ENCODE results near the gene PDSS2. TPM values are rescaled to one million over a fixed set of nuclear protein-coding genes. Genes with fewer than 3 reads are reported as not detected.

PDSS2 gene
- total RNA-seq, 1 experiment from 2014 or later, result 12.1 TPM

GRCh38 chr6:107354451-107354850 is 104.9 kb downstream of the PDSS2 start:
- Histone ChIP-seq H2BK15ac (ENCODE audit: low read depth, low read length) (no peak overlapping the region), H4K20me1 (ENCODE audit: control insufficient read depth, insufficient read depth, insufficient read length) (no peaks in the 10 kb centered on the region), H3K9ac (ENCODE audit: extremely low read depth, insufficient read length, low read length) (no peak overlapping the region), H2BK12ac (ENCODE audit: insufficient read length, low read depth, low read length) (no peak overlapping the region), H2AFZ (ENCODE audit: low read length) (no peak overlapping the region), H3K23ac (ENCODE audit: insufficient read length, low read depth, low read length) (no peak overlapping the region), H3K79me1 (ENCODE audit: insufficient read depth, low read depth, low read length, poor library complexity, severe bottlenecking) (no peaks in the 10 kb centered on the region), H2BK5ac (ENCODE audit: insufficient read length, low read length) (no peak overlapping the region), H3K23me2 (ENCODE audit: insufficient read length, low read depth, low read length, poor library complexity, severe bottlenecking) (no peaks in the 10 kb centered on the region), H3K4ac (ENCODE audit: low read depth, low read length) (no peak overlapping the region), H3K9me3 (ENCODE audit: control insufficient read depth, low read depth, low read length) (no peaks in the 10 kb centered on the region), H3K4me1 (ENCODE audit: insufficient read depth, low read length) (no peaks in the 10 kb centered on the region), H3K18ac (ENCODE audit: insufficient read length, low read depth, low read length) (no peak overlapping the region), H3K56ac (ENCODE audit: insufficient read length, low read depth, low read length) (no peak overlapping the region), H3K27me3 (ENCODE audit: insufficient read depth, low read length) (no peaks in the 10 kb centered on the region), H2BK20ac (ENCODE audit: low read depth, low read length, poor library complexity, severe bottlenecking) (no peak overlapping the region), H3T11ph (ENCODE audit: low read length) (no peak overlapping the region), H2AK5ac (ENCODE audit: insufficient read length, low read length) (no peak overlapping the region), H3K27ac (ENCODE audit: insufficient read length, low read depth, low read length) (no peak overlapping the region), H4K91ac (ENCODE audit: insufficient read length, low read depth, low read length) (no peak overlapping the region), H3K4me2 (ENCODE audit: insufficient read depth, insufficient read length, low read length) (no peak overlapping the region), H3K79me2 (ENCODE audit: insufficient read depth, low read length) (no peaks in the 10 kb centered on the region), H4K8ac (replicated peaks; ENCODE audit: insufficient read length, low read depth, low read length) (no peak overlapping the region), H2BK120ac (ENCODE audit: low read depth, low read length, poor library complexity, severe bottlenecking) (no peak overlapping the region), H3K14ac (ENCODE audit: insufficient read depth, low read length) (no peak overlapping the region), H4K5ac (ENCODE audit: insufficient read length, low read depth, low read length) (no peak overlapping the region)
- Mint-ChIP-seq H3K4me1 (no peaks in the 10 kb centered on the region), H3K9me3 (no peaks in the 10 kb centered on the region), H3K27me3 (ENCODE audit: low read depth) (no peaks in the 10 kb centered on the region), H3K4me3 (no peak overlapping the region), H3K27ac (no peak overlapping the region; a peak in 2 of 7 replicates), H3K36me3 (ENCODE audit: insufficient read depth in 1 of 3, low read depth in 3 of 3) (no peaks in the 10 kb centered on the region)
- DNase-seq, result no peak
- no peak for TF ChIP-seq CTCF (conservative IDR thresholded peaks at IDR 0.05)
- WGBS (ENCODE audit: extremely low coverage, insufficient read length, low lambda C conversion rate), result no CpG with 5 or more reads among the region's 2 CpGs
